SK-N-MC (cell line): ENCODE measurements around the gene CACNA1G.

ENCODE experiments used
- EZH2 ChIP-seq: fragments of 200-600 bp; sonication (generic); IDR thresholded peaks from one replicate; pipeline ENCODE4 v1.6.1; 2017; ENCODE audit warnings: antibody characterized with exemption
- POLR2AphosphoS5 ChIP-seq: IDR thresholded peaks from 2 replicates; pipeline ENCODE4 v1.6.1; 2012; ENCODE audit warnings: mild to moderate bottlenecking, low read depth, low read length, borderline replicate concordance

DNA sequence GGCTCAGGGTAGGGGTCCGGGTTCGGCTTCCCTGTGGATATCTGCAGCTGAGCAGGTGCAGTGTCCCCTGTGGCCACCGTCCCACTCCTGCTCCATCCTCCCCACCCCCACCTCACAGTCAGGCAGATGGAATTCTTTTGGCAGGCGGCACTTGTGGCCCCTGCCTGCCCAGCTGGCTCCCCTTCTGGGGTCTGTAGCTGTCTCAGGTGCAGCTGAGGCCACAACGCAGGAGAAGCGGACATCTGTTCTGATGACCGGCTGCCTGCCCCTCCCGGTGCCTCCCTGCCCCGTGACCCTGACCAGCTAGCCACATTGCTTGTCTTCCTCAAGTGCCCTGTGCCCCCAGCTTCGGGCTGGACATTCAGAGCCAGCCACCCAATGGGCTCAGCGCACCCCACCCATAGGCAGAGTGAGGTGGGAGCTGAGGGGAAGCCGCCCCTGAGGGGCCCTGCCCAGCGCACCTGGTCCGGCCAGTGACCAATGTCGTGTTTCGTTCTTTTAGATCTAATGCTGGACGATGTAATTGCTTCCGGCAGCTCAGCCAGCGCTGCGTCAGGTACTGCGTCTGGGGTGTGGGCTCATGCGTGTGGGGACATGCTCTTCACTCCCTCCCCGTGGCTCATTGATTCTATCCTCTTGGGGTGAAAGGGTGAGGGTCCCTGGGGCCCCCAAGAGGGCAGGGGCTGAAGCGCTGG, 49.0 kb downstream of the CACNA1G start:
- TF ChIP-seq POLR2AphosphoS5 (no peak), EZH2 (no peak)
